Measurements from ENCODE around the gene RNF220.

RNF220 gene

DNA sequence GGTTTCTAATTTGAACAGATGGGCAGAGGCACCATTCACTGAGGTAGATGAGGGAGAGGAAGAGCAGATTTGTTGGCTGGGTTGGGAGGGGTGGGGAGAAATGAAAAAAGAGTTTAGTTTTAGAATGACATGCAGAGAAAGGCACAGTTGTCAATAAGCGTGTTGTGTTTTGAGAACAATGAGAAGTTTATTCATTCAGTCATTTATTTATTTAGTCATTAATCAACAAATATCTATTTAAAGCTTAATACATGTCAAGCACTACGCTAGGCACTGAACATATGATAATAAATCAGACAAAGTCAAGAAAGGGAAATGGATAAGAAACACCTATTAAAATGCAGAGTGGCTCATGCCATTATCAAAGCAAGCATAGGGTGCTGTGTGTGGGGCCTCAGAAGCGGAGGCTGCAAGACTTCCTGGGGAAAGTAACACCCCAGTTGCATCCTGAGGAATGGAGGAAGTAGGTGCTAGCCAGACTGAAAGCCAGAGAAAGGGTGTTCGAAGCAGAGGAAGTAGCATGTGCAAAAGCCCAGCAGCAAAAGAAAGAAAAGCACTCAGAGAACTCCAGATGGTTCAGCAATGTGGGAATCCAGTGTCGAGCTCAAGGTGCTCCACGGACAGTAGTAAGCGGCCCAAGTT is 114.1 kb downstream of the RNF220 start:
- Histone ChIP-seq H3K4me3 (ENCODE audit: low read length) (no peak overlapping the region), H3K4me1 (ENCODE audit: control insufficient read depth, low read length) (no peaks in the 10 kb centered on the region), H3K79me2 (ENCODE audit: control insufficient read depth, low read length) (no peaks in the 10 kb centered on the region), H3K27me3 (ENCODE audit: control insufficient read depth, low read length) (peaks cover 13% of the 10 kb centered on the region; the same call in 1 of the 2 replicates), H3K9me2 (replicated peaks; ENCODE audit: control insufficient read depth, low read length) (no peaks in the 10 kb centered on the region), H3K9me3 (ENCODE audit: control insufficient read depth, insufficient read depth, low read length) (no peaks in the 10 kb centered on the region), H3K4me2 (ENCODE audit: low read length) (no peak overlapping the region), H3K27ac (ENCODE audit: low read depth, low read length) (no peak overlapping the region), H4K20me1 (ENCODE audit: control insufficient read depth, insufficient read depth, low read depth, low read length) (no peaks in the 10 kb centered on the region), H3K36me3 (ENCODE audit: control insufficient read depth, low read length) (no peaks in the 10 kb centered on the region), H3F3A (ENCODE audit: control insufficient read depth, insufficient read depth) (no peaks in the 10 kb centered on the region)
- TF ChIP-seq, protein P1, sequence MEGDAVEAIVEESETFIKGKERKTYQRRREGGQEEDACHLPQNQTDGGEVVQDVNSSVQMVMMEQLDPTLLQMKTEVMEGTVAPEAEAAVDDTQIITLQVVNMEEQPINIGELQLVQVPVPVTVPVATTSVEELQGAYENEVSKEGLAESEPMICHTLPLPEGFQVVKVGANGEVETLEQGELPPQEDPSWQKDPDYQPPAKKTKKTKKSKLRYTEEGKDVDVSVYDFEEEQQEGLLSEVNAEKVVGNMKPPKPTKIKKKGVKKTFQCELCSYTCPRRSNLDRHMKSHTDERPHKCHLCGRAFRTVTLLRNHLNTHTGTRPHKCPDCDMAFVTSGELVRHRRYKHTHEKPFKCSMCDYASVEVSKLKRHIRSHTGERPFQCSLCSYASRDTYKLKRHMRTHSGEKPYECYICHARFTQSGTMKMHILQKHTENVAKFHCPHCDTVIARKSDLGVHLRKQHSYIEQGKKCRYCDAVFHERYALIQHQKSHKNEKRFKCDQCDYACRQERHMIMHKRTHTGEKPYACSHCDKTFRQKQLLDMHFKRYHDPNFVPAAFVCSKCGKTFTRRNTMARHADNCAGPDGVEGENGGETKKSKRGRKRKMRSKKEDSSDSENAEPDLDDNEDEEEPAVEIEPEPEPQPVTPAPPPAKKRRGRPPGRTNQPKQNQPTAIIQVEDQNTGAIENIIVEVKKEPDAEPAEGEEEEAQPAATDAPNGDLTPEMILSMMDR (IDR thresholded peaks at IDR 0.05; ENCODE audit: low read depth, low read length, poor library complexity, severe bottlenecking) = no peak
- no peak for TF ChIP-seq EZH2phosphoT487 (IDR thresholded peaks at IDR 0.05; ENCODE audit: borderline replicate concordance, low read length)

DNA sequence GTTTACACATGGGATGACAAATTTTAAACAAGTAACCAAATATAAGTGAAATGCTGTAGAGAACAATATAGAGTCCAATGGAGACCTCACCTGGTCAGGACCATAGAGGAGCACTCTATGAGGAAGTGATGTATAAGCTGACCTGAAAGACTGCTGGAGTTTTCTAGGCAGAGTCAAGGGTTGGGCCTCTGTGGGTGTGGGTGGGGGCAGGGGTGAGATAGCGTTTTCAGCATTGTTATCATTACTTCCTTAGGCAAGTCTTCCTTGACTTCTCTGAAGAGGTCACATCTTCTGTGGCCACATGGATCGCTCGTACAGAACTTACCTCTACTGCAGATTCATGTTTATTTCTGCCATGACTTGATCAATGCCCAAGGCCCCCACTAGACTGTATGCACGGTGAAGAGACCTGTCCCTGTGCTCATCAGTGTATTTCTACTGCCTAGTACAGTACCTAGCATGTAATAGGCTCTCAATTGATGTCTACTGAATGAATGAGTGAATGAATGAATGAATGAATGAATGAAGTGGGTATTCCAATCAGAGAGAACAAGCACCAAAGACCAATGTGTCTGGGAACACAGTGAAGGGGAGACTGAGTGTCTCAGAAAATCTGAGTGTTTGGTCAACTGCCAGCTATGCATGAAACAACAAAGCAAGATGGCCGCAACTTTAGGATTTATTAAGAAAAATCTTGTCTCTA is 116.5 kb downstream of the RNF220 start:
- no peaks in the 10 kb centered on the region for H3F3A ChIP-seq (ENCODE audit: control insufficient read depth, insufficient read depth)
- H3K9me3 ChIP-seq (ENCODE audit: control insufficient read depth, insufficient read depth, low read length) = no peaks in the 10 kb centered on the region
- TF ChIP-seq EZH2phosphoT487 (IDR thresholded peaks at IDR 0.05; ENCODE audit: borderline replicate concordance, low read length) = no peak
- TF ChIP-seq, protein P1 (IDR thresholded peaks at IDR 0.05; ENCODE audit: low read depth, low read length, poor library complexity, severe bottlenecking) = no peak
- H3K4me3 ChIP-seq (ENCODE audit: low read length) = no peak overlapping the region
- no peaks in the 10 kb centered on the region for H3K79me2 ChIP-seq (ENCODE audit: control insufficient read depth, low read length)
- H3K27ac ChIP-seq (ENCODE audit: low read depth, low read length) = no peak overlapping the region
- H3K27me3 ChIP-seq (ENCODE audit: control insufficient read depth, low read length) = peaks cover 8% of the 10 kb centered on the region; the same call in 1 of the 2 replicates
- no peak overlapping the region for H3K4me2 ChIP-seq (ENCODE audit: low read length)
- no peaks in the 10 kb centered on the region for H3K9me2 ChIP-seq (replicated peaks; ENCODE audit: control insufficient read depth, low read length)
- no peaks in the 10 kb centered on the region for H4K20me1 ChIP-seq (ENCODE audit: control insufficient read depth, insufficient read depth, low read depth, low read length)
- no peaks in the 10 kb centered on the region for H3K36me3 ChIP-seq (ENCODE audit: control insufficient read depth, low read length)
- H3K4me1 ChIP-seq (ENCODE audit: control insufficient read depth, low read length) = no peaks in the 10 kb centered on the region

DNA sequence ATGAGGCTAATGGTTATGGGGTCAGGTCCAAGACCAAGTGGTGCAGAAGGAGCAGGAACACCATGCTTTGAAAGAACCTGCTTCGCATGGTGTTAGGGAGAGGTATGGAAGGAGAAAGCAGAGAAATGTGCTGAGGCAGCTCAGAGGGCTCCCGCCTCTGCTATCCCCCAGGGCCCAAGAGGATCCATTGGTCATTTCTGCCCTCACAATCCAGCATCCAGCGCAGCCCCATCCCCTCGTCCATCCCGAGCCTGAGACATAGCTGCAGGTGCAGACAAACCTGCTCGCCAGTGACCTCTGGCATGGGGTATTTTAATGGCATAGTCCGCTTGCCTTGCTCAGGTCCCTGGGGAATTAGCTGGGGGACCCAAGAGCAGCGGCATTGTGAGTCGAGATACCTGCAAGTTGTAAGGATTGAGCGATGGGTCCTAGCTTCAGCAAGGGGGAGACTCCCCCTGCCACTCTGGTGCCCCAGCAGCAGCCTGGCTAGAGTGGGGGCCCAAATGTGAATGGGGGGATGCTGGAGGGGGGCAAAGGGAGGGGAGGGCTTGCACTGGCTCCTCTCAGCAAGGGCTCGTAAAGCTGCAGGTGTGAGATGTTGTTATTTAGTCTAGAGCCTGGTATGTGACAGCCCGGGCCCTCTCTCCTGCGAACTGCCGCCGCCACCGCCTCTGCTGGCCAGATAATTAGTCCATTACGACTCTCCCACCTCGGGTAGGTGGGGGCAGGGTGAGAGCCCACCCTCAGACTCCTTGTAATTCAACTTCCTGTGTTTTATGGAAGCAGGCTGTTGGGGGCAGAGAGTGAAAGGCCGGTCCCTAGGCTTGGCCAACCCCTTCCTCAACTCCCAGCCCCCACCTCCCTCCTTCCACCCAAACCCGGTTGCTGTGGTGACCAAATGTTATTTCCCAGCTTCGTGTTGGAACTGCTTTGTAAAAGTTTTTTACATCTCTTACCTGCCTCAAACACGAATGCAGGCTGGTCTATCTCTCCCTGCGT is 118.8 kb downstream of the RNF220 start:
- Histone ChIP-seq H3K36me3 (ENCODE audit: control insufficient read depth, low read length) (no peaks in the 10 kb centered on the region), H3K9me3 (ENCODE audit: control insufficient read depth, insufficient read depth, low read length) (no peaks in the 10 kb centered on the region), H3K4me1 (ENCODE audit: control insufficient read depth, low read length) (no peaks in the 10 kb centered on the region), H3K4me3 (ENCODE audit: low read length) (no peak overlapping the region), H3K4me2 (ENCODE audit: low read length) (no peak overlapping the region), H3K79me2 (ENCODE audit: control insufficient read depth, low read length) (no peaks in the 10 kb centered on the region), H3K9me2 (replicated peaks; ENCODE audit: control insufficient read depth, low read length) (no peaks in the 10 kb centered on the region), H3K27me3 (ENCODE audit: control insufficient read depth, low read length) (peaks cover 8% of the 10 kb centered on the region; the same call in 1 of the 2 replicates), H4K20me1 (ENCODE audit: control insufficient read depth, insufficient read depth, low read depth, low read length) (no peaks in the 10 kb centered on the region), H3F3A (ENCODE audit: control insufficient read depth, insufficient read depth) (no peaks in the 10 kb centered on the region), H3K27ac (ENCODE audit: low read depth, low read length) (no peak overlapping the region)
- TF ChIP-seq, protein P1 (IDR thresholded peaks at IDR 0.05; ENCODE audit: low read depth, low read length, poor library complexity, severe bottlenecking) = no peak
- TF ChIP-seq EZH2phosphoT487 (IDR thresholded peaks at IDR 0.05; ENCODE audit: borderline replicate concordance, low read length) = no peak
